ENCODE data around the gene CNPY2. TPM values are rescaled to one million over a fixed set of nuclear protein-coding genes. Genes with fewer than 3 reads are reported as not detected.

Gene CNPY2
- total RNA-seq, 1 experiment from 2014 or later = 193 TPM

DNA sequence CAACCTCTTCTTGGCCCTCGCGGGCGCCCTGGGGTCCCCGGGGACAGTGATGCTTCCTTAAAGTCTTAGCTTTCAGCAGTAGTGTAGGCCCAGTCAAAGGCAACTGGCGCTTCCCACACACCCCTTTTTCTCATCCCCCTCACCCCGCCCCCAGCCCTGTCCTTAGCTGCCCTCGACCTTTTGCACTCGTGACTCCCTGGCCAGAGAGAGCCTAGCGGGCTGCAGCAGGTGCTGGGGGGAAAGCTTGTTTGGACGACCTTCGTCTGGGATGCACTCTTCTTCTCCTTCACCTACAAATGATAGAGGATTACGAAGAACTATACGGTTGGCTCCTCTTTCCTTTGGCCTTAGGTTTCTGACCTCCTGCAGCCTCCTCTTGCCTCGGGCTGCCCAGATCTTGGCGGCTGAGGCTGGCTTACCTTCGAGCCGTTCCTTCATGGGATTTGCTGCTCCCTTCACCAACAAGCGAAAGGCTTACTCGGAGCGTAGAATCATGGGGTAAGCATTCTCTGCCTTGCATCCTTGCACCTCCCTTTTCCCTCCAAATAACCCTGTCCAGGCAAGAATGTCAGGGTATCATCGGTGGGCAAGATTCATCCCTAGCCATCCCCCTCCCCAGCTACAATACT, 48.2 kb downstream of the CNPY2 start (continued):
- TF ChIP-seq ESRRA (CRISPR knock-in tag; IDR thresholded peaks at IDR 0.05; ENCODE audit: borderline replicate concordance) (no peak), FOXK1 (CRISPR knock-in tag; IDR thresholded peaks at IDR 0.05) (no peak), NFE2L1 (CRISPR knock-in tag; IDR thresholded peaks at IDR 0.05) (no peak), GTF2I (CRISPR knock-in tag; conservative IDR thresholded peaks at IDR 0.05) (no peak), PRRX2 (CRISPR knock-in tag; IDR thresholded peaks at IDR 0.05) (no peak), ATF2 (CRISPR knock-in tag; IDR thresholded peaks at IDR 0.05; ENCODE audit: borderline replicate concordance, low read depth) (no peak)
- TF ChIP-seq, protein P1, sequence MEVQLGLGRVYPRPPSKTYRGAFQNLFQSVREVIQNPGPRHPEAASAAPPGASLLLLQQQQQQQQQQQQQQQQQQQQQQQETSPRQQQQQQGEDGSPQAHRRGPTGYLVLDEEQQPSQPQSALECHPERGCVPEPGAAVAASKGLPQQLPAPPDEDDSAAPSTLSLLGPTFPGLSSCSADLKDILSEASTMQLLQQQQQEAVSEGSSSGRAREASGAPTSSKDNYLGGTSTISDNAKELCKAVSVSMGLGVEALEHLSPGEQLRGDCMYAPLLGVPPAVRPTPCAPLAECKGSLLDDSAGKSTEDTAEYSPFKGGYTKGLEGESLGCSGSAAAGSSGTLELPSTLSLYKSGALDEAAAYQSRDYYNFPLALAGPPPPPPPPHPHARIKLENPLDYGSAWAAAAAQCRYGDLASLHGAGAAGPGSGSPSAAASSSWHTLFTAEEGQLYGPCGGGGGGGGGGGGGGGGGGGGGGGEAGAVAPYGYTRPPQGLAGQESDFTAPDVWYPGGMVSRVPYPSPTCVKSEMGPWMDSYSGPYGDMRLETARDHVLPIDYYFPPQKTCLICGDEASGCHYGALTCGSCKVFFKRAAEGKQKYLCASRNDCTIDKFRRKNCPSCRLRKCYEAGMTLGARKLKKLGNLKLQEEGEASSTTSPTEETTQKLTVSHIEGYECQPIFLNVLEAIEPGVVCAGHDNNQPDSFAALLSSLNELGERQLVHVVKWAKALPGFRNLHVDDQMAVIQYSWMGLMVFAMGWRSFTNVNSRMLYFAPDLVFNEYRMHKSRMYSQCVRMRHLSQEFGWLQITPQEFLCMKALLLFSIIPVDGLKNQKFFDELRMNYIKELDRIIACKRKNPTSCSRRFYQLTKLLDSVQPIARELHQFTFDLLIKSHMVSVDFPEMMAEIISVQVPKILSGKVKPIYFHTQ (CRISPR knock-in tag; IDR thresholded peaks at IDR 0.05) = no peak

GRCh38 chr12:56266693-56267442, 48.9 kb downstream of the CNPY2 start, which contains the start of gene COQ10A:
COQ10A (plus strand) TSS chr12:56266942; CDS start chr12:56267119, 177 bp downstream.
- POLR2A ChIA-PET = interaction anchor here (0.5 to 2.4 kb wide), 14 partner anchors 9 to 183 kb away, joined by 3 to 13 read pairs (median 3); partner anchors contain the start of genes ANKRD52, CNPY2, RNF41 and SMARCC2
- Mint-ChIP-seq H3K4me3 (peak within 1 kb of the TSS; percentile 84), H3K27ac (peak within 1 kb of the TSS; percentile 97), H3K36me3 (peaks cover 21% of the 10 kb centered on the region), H3K4me1 (peaks cover 14% of the 10 kb centered on the region), H3K9me3 (no peaks in the 10 kb centered on the region), H3K27me3 (ENCODE audit: low read depth) (no peaks in the 10 kb centered on the region)
- ATAC-seq (peak; percentile 87), DNase-seq (ENCODE audit: low spot score) (peak; percentile 92)
- CTCF ChIA-PET = interaction anchor here (0.6 to 3.9 kb wide), 34 partner anchors 9 to 368 kb away, joined by 3 to 66 read pairs (median 4); partner anchors contain the start of genes ANKRD52, CNPY2, ESYT1 and GLS2
- TF ChIP-seq, protein P2, sequence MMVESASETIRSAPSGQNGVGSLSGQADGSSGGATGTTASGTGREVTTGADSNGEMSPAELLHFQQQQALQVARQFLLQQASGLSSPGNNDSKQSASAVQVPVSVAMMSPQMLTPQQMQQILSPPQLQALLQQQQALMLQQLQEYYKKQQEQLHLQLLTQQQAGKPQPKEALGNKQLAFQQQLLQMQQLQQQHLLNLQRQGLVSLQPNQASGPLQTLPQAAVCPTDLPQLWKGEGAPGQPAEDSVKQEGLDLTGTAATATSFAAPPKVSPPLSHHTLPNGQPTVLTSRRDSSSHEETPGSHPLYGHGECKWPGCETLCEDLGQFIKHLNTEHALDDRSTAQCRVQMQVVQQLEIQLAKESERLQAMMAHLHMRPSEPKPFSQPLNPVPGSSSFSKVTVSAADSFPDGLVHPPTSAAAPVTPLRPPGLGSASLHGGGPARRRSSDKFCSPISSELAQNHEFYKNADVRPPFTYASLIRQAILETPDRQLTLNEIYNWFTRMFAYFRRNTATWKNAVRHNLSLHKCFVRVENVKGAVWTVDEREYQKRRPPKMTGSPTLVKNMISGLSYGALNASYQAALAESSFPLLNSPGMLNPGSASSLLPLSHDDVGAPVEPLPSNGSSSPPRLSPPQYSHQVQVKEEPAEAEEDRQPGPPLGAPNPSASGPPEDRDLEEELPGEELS (CRISPR knock-in tag; IDR thresholded peaks at IDR 0.05) = peak; percentile 45; the same call in 1 of the 2 replicates
- TF ChIP-seq ZNF423 (CRISPR knock-in tag; IDR thresholded peaks at IDR 0.05) = peak; percentile 88
- TF ChIP-seq, protein P3, sequence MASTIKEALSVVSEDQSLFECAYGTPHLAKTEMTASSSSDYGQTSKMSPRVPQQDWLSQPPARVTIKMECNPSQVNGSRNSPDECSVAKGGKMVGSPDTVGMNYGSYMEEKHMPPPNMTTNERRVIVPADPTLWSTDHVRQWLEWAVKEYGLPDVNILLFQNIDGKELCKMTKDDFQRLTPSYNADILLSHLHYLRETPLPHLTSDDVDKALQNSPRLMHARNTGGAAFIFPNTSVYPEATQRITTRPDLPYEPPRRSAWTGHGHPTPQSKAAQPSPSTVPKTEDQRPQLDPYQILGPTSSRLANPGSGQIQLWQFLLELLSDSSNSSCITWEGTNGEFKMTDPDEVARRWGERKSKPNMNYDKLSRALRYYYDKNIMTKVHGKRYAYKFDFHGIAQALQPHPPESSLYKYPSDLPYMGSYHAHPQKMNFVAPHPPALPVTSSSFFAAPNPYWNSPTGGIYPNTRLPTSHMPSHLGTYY (CRISPR knock-in tag; IDR thresholded peaks at IDR 0.05) = no peak
- 0 out of 2 replicates have a peak, but pooled peaks have one; percentile 80 for TF ChIP-seq TP53 (CRISPR knock-in tag; IDR thresholded peaks at IDR 0.05)
- TF ChIP-seq, protein P4, sequence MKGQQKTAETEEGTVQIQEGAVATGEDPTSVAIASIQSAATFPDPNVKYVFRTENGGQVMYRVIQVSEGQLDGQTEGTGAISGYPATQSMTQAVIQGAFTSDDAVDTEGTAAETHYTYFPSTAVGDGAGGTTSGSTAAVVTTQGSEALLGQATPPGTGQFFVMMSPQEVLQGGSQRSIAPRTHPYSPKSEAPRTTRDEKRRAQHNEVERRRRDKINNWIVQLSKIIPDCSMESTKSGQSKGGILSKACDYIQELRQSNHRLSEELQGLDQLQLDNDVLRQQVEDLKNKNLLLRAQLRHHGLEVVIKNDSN (CRISPR knock-in tag; IDR thresholded peaks at IDR 0.05) = peak; percentile 11; the same call in 1 of the 2 replicates
- TF ChIP-seq CREB1 (CRISPR knock-in tag; IDR thresholded peaks at IDR 0.05) = peak; percentile 39; the same call in 1 of the 2 replicates
- TF ChIP-seq CBFB (CRISPR knock-in tag; IDR thresholded peaks at IDR 0.05; ENCODE audit: low read depth) = 0 out of 2 replicates have a peak, but pooled peaks have one; percentile 90
- peak; percentile 91 for TF ChIP-seq FOXK1 (CRISPR knock-in tag; IDR thresholded peaks at IDR 0.05)
- TF ChIP-seq ETV6 (CRISPR knock-in tag; IDR thresholded peaks at IDR 0.05) = peak; percentile 95
- peak; percentile 86 for TF ChIP-seq E2F5 (CRISPR knock-in tag; IDR thresholded peaks at IDR 0.05)
- no peak for TF ChIP-seq SMAD4 (CRISPR knock-in tag; IDR thresholded peaks at IDR 0.05)
- peak; percentile 46; the same call in 1 of the 2 replicates for TF ChIP-seq USF2 (CRISPR knock-in tag; IDR thresholded peaks at IDR 0.05)
- peak; percentile 63 for TF ChIP-seq TEAD1 (CRISPR knock-in tag; IDR thresholded peaks at IDR 0.05)
- no peak for TF ChIP-seq IRF2 (CRISPR knock-in tag; IDR thresholded peaks at IDR 0.05; ENCODE audit: borderline replicate concordance, low read depth)
- peak; percentile 6; the same call in 1 of the 2 replicates for TF ChIP-seq MYBL2 (CRISPR knock-in tag; IDR thresholded peaks at IDR 0.05)
- TF ChIP-seq, protein P5, sequence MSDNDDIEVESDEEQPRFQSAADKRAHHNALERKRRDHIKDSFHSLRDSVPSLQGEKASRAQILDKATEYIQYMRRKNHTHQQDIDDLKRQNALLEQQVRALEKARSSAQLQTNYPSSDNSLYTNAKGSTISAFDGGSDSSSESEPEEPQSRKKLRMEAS (CRISPR knock-in tag; IDR thresholded peaks at IDR 0.05) = peak; percentile 81
- TF ChIP-seq CREM (CRISPR knock-in tag; IDR thresholded peaks at IDR 0.05) = peak; percentile 77; the same call in 1 of the 2 replicates
- TF ChIP-seq ATF1 (CRISPR knock-in tag; IDR thresholded peaks at IDR 0.05) = no peak
- no peak for TF ChIP-seq FOXJ3 (CRISPR knock-in tag; IDR thresholded peaks at IDR 0.05; ENCODE audit: borderline replicate concordance)

All from WTC11 (cell line).